ENCODE data around the gene NXPH3.
"Not testable (repeated sequence)": the region's sequence is repeated elsewhere in the genome, so short reads cannot be mapped to it uniquely, and the experiment has no call there.

The NXPH3 gene

DNA sequence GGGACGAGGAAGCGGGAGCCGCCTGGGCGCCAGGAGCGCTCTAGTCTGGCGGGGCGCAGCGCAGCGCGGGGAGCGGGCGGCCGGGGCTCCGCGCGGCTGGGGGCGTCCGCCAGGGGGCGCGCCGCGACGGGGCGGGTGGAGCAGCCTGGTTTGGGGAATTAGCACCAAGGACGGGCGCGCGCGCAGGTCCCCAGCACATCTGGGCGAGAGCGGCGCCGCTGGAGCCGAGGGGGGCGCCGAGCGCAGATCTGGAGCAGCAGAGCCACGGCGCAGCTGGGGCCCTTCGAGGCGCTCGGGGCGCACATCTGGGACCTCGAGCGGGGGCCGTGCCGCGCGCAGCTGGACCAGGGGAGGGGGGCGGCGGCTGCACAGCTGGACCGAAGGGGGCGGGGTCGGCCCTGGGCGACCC, at the start of gene NXPH3:
TSS of gene NXPH3 (plus strand) at position 193 of the 409 bp plus-strand sequence. CDS start 349 bp downstream, outside the sequence.
- DNase-seq = peak; percentile 88

DNA sequence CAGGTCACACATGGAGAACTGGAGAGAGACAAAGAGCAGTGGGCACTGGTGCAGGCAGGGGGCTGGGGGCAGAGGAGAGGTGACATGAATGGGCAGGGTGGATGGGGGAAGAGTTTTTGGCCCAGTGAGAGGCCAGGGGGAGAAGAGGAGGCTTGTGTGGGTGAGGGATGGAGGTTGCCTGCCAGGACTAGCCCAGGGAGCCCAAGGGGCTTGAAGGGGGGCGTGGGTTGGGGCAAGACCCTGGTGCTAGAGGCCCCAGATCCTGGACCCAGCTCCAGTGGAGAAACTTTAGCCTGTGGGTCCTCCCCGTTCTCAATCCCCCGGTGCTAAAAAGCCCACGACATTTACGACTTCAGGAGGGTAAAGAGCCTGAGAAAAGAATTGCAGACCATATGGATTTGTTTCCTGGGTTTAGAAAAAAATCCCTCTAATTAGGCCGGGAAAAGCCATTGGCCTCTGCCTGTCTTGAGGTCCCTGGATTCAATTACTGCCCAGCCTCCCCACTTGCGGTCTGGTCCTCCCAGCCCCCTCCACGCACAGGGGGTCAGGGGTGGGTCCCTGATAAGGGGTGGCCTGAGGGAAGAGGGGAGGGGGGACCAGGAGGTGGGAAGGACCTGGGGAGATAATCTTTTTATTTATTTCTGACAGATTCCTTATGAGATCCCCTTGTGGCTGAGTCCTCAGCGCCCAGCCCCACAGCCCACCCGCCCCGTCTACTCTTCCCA, 47.6 kb upstream of the NXPH3 start:
- no peak for DNase-seq

DNA sequence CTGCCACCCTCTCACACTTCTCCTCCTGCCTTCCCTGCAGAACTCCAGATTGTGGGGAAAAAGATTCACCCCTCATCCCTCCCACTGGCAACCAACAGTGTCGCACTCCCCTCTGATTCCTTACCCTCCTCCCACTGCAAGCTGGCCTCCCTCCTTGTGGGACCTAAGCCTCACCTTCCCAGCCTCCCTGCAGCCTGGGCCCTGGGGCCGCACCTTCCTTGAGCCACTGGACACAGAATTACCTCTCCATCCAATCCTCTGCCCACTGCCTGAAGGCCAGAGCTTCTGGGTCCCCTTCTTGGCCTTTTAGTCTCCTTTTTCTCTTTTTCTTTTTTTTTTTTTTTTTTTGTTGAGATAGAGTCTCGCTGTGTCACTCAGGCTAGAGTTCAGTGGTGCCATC, 46.7 kb upstream of the NXPH3 start:
- DNase-seq = no peak

- DNase-seq = no peak
These were observed 45.6 kb upstream of the NXPH3 start for GRCh38 chr17:49530118-49530517.

- DNase-seq = no peak
These were observed 31.8 kb upstream of the NXPH3 start for GRCh38 chr17:49543860-49544259.

GRCh38 chr17:49545007-49545660, 30.5 kb upstream of the NXPH3 start:
- DNase-seq = no peak

- no peak for DNase-seq
These were observed 29.7 kb upstream of the NXPH3 start for GRCh38 chr17:49545806-49546545.

DNA sequence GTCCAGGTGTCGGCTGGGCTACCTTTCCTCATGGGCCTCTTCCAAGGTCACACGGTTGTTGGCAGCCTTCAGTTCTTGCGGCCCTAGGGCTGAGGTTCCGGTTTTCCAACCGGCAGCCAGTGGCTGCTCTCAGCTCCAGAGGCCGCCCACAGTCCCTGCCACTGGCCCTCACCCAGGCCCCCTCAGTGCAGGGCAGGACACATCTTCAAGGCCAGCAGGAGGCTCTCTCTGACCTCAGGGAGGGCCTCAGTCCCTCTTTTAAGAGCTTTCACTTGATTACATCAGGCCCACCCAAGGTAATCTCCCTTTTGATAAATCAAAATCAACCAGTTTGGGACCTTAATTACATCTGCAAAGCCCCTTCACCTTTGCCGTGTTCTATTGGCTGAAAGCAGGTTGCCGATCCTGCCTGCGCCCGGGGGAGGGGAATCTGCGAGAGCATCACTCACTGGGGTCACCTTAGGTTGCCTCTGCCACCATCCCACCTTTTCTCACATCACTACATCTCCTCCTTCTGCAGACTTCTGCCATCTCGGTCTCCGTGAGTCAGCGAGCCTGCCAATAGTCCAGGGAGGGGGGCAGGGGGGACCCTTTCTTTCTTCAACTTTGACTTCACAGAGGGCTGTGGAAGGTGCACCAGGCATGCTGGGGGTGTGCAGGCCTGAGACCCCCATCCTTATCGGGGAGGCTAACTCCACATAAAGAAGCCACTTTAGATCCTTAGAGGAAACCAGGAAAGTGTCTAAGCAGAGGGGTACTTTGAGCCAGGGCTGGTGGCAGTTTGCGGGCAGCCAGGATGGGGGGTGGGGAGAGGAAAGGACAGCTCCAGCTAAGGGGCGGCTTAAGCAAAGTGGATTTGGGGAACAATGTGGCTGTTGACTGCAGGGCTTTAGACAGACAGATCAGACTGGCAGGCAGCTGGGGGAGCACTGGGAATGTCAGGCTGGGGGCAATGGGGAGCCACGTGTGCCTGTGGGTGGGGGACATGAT, 28.8 kb upstream of the NXPH3 start:
- DNase-seq = no peak

- no peak for DNase-seq
These were observed 28.1 kb upstream of the NXPH3 start for GRCh38 chr17:49547566-49547965.

- DNase-seq = no peak
These were observed 27.6 kb upstream of the NXPH3 start for GRCh38 chr17:49548051-49548505.

DNA sequence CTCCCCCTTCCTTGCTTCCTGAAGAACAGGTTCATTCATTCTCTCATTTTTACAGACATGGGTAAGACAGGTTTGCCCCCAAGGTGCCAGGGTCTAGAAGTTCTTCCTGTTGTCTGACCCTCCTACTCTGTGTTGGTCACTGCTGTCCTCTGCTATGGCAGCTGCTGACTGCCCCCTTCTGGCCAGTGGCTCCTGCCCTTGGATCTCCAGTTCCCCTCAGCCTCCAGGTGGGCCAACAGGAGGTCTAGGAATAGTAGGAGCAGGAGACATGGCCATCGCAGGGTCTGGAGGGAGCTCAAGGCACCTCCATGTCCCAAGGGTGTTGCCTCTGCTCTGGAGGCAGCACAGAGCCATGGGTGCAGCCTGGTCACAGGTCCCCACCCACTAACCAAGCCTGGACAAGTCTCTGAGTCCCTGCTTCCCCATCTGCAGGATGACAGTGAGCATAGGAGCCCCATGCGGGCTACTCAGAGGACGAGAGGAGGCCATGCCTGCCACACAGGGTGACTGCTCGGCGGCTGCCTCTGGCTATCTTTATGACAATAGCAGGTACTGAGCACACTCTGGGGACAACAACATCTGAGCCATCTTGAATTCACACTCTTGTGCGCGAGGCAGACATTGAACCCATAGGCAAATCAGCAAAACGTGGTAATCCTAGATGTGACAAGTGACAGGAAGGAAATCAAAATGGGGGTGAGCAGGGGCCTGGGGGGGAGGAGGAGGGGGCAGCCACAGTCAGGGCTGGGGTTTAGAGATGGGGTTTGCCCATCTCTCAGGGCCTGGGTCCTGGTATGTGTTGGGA, 27.0 kb upstream of the NXPH3 start:
- no peak for DNase-seq

GRCh38 chr17:49549311-49549605, 26.4 kb upstream of the NXPH3 start:
- DNase-seq = no peak

DNA sequence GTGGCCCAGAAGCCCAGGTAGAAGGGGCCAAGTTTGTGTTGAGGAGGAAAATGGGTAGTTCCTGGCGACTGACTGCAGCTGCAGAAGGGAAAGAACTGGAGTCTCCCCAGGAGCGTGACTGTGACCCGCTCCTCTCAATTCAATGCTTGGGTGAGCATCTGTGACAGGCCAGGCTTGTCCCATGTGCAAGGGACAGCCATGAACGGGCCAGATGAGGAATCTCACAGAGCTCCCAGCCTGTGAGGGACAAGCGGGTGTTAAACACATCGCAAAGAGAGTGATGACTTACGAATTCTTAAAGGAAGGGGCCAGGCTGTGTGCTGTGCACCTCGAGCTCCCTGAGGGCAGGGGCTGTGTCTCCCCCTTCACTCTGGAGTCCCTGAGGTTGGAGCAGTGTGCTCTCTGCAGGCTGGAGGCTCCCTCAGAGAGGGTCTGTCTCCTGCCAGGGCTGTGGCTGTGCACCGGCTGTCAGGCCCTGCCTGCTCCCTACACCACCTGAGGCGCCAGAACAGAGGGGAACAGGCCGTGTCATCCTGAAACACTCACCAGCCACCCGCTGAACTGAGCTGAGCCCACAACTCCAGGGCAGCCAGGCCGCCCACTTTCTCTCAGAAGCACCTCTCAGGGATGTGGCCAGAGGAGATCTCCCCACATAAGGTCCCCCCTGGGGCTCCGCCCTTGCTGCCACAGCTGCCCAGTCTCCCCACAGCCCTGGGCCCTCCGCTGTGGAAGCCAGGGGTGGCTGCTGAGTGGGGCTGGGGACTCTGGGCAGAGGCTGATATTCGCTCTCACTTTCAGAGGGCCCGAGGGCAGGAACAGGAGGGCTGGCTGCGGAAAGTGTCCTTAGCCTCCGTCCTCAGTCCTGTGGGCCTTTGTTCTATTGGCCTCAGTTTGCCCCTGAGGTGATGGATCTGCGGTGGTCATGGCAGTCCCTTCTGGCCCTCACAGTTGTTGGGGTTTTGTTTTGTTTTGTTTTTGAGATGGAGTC, 25.7 kb upstream of the NXPH3 start:
- DNase-seq = no peak

DNA sequence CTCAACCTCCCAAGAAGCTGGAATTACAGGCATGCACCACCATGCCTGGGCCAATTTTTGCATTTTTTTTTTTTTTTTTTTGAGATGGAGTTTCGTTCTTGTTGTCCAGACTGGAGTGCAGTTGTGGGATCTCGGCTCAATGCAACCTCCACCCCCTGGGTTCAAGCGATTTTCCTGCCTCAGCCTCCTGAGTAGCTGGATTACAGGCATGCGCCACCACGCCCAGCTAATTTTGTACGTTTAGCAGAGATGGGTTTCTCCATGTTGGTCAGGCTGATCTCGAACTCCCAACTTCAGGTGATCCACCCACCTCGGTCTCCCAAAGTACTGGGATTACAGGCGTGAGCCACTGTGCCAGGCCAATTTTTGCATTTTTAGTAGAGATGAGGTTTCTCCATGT, 24.9 kb upstream of the NXPH3 start:
- DNase-seq = not testable (repeated sequence)

DNA sequence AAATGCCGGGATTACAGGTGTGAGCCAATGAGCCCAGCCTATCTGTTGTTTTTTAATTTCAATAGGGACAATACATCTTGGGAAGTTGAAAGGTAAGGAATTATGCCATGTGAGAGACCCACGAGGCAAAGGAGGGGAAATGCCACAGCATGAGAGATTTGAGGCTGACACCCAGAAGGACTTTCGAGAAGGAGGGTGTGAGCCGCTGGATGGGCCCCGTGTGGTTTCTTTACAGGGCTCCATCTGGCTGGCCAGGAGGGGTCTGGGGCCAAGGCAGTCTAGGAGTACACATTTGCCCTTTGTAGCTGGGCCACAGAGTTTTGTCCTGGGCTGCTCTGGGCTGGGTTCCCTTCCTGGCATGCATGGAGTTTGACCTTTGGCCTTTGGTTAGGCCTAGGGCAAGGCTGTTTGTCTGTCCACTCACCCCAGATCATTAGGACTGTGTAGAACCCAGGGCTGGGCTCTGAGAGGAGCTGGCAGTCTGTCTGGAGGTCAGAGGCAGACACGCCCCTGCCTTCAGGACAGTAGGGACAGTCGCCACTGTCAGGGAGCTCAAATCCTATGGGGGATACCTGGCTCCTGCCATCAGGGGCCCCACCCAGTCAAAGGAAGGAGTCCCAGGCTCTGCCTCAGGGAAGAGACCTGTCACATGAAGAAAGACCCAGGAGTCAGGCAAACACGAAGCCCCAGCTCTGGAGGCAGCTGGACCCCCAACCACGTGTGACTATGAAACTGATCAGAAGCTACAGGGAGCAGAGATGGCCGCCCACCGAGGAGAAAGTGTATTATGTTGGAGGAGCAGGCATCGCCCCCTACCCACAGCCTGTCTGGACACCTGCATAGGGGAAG, 24.2 kb upstream of the NXPH3 start:
- no peak for DNase-seq

- no peak for DNase-seq
These were observed 23.5 kb upstream of the NXPH3 start for GRCh38 chr17:49552070-49552751.

- no peak for DNase-seq
These were observed 21.9 kb upstream of the NXPH3 start for GRCh38 chr17:49553676-49554335.

Data from activated CD8-positive, alpha-beta memory T cell treated with anti-CD3 and anti-CD28 coated beads for 24 hours (primary cell).